ENCODE data around the gene ATP10B.
A peak's percentile ranks its signal among the peaks of the same experiment; 100 is the strongest.

DNA sequence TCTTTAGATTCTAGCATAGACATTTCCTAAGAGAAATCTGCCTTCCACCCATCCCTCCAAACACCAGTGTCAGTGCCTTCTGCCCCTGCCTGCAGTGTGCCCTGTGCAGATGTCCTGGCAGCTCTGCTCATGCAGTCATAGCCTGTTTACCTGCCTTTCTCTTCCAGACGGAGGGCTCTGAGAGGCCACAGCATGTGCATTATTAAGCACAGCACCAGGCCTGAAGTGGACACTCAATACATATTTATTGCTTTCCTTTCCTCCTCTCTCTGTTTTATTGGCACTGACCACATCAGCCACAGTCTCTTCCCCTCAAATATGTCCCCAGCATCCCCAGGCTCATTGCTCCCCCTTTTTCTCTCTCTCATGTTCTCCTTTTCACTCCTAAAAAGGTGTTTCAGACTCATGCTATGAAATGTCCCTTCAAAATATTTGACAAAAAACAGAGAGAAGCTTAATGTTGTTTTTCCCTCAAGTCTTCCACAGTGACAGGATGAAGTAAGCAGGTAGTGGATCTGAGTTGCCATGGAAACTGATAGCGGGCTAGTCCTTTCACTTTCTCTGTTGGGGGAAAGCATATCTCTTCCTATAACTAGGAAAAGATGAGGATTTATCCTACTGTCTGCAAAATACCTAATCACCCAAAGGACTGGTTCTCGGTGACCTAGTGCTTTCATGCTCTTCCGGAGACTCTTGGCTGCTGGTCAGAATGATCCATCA lies 100.9 kb downstream of the ATP10B start:
- TF ChIP-seq, protein P1, sequence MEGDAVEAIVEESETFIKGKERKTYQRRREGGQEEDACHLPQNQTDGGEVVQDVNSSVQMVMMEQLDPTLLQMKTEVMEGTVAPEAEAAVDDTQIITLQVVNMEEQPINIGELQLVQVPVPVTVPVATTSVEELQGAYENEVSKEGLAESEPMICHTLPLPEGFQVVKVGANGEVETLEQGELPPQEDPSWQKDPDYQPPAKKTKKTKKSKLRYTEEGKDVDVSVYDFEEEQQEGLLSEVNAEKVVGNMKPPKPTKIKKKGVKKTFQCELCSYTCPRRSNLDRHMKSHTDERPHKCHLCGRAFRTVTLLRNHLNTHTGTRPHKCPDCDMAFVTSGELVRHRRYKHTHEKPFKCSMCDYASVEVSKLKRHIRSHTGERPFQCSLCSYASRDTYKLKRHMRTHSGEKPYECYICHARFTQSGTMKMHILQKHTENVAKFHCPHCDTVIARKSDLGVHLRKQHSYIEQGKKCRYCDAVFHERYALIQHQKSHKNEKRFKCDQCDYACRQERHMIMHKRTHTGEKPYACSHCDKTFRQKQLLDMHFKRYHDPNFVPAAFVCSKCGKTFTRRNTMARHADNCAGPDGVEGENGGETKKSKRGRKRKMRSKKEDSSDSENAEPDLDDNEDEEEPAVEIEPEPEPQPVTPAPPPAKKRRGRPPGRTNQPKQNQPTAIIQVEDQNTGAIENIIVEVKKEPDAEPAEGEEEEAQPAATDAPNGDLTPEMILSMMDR (IDR thresholded peaks at IDR 0.05; ENCODE audit: poor library complexity, severe bottlenecking), result no peak
- TF ChIP-seq POLR2AphosphoS5 (IDR thresholded peaks at IDR 0.05) (peak; percentile 67), MXI1 (conservative IDR thresholded peaks at IDR 0.05; ENCODE audit: poor library complexity, severe bottlenecking) (no peak), EZH2 (IDR thresholded peaks at IDR 0.05; ENCODE audit: borderline replicate concordance, insufficient read depth, low read length, poor library complexity, severe bottlenecking) (no peak), EP300 (conservative IDR thresholded peaks at IDR 0.05; ENCODE audit: poor library complexity, severe bottlenecking) (peak; percentile 60)

All from neural cell (in vitro differentiated cells).